Bronchial epithelial cell (primary cell): ENCODE measurements around the gene TECPR1. TPM values are rescaled to one million over a fixed set of nuclear protein-coding genes. Genes with fewer than 3 reads are reported as not detected.

Experiments
- DNase-seq: peaks from one replicate; pipeline ENCODE4 v3.0.0-alpha.2; 2010; ENCODE audit warnings: low read depth
- FAIRE-seq: peaks from 2 replicates; lab custom pipeline; 2011; peaks lifted over from hg19 to GRCh38; lab: Jason Lieb, UNC
- H3K27me3 ChIP-seq: 2 replicates; pipeline ENCODE4 v1.5.1; 2011; ENCODE audit warnings: low read length; ENCODE audit not compliant: control insufficient read depth, insufficient read depth
- H3K36me3 ChIP-seq: 2 replicates; pipeline ENCODE4 v1.5.1; 2011; ENCODE audit warnings: low read length; ENCODE audit not compliant: control insufficient read depth, insufficient read depth
- H3K4me3 ChIP-seq: 2 replicates; pipeline ENCODE4 v1.5.1; 2011; ENCODE audit warnings: mild to moderate bottlenecking, low read depth, low read length, control low read depth
- CTCF ChIP-seq: IDR thresholded peaks from 2 replicates; pipeline ENCODE4 v1.5.1; 2011; ENCODE audit warnings: mild to moderate bottlenecking, moderate library complexity, low read length, control low read depth, inconsistent platforms; ENCODE audit not compliant: insufficient read depth, severe bottlenecking
- total RNA-seq: library from RNA; depleted of rRNA; stranded (reverse); fragments of >200 nt; gene quantifications from 2 replicates; pipeline ENCODE4 v1.2.1, GENCODE V29; 2014

Gene TECPR1
- total RNA-seq, 1 donor from 2014 or later: 8.2 TPM

- Histone ChIP-seq H3K36me3 (peaks cover 6% of the 10 kb centered on the region), H3K4me3 (no peak overlapping the region), H3K27me3 (no peaks in the 10 kb centered on the region)
- peak; percentile 28 for DNase-seq
- no peak for FAIRE-seq
- no peak for TF ChIP-seq CTCF
These were observed 2.5 kb upstream of the TECPR1 start for GRCh38 chr7:98254516-98254915.

GRCh38 chr7:98252425-98253054, 508 bp upstream of the TECPR1 start:
- Histone ChIP-seq H3K36me3 (peaks cover 3% of the 10 kb centered on the region), H3K4me3 (peak overlapping the region; percentile 90), H3K27me3 (no peaks in the 10 kb centered on the region)
- no peak for DNase-seq
- peak; percentile 16 for TF ChIP-seq CTCF
- no peak for FAIRE-seq

- no peak for FAIRE-seq
- H3K4me3 ChIP-seq: peak overlapping the region; percentile 90
These were observed 816 bp downstream of the TECPR1 start for GRCh38 chr7:98251231-98251600.

GRCh38 chr7:98250789-98251188, 1.2 kb downstream of the TECPR1 start:
- H3K27me3 ChIP-seq: no peaks in the 10 kb centered on the region
- no peak overlapping the region for H3K4me3 ChIP-seq
- no peak for TF ChIP-seq CTCF
- H3K36me3 ChIP-seq: peaks cover 2% of the 10 kb centered on the region
- DNase-seq (no peak), FAIRE-seq (no peak)

More at GRCh38 chr7:98251231-98251600, 816 bp downstream of the TECPR1 start:
- H3K36me3 ChIP-seq: peaks cover 2% of the 10 kb centered on the region
- peak; percentile 14 for DNase-seq
- H3K27me3 ChIP-seq: no peaks in the 10 kb centered on the region
- TF ChIP-seq CTCF: no peak

GRCh38 chr7:98249106-98249505, 2.9 kb downstream of the TECPR1 start:
- no peak for TF ChIP-seq CTCF
- no peaks in the 10 kb centered on the region for H3K27me3 ChIP-seq
- H3K4me3 ChIP-seq: no peak overlapping the region
- FAIRE-seq (no peak), DNase-seq (no peak)
- no peaks in the 10 kb centered on the region for H3K36me3 ChIP-seq

GRCh38 chr7:98248156-98248555, 3.9 kb downstream of the TECPR1 start:
- H3K36me3 ChIP-seq: peaks cover 1% of the 10 kb centered on the region
- H3K27me3 ChIP-seq: no peaks in the 10 kb centered on the region
- DNase-seq: no peak
- no peak for TF ChIP-seq CTCF
- no peak overlapping the region for H3K4me3 ChIP-seq
- FAIRE-seq: no peak
